ENCODE results near the gene ETV3. TPM values are rescaled to one million over a fixed set of nuclear protein-coding genes. Genes with fewer than 3 reads are reported as not detected.

ETV3 gene
- total RNA-seq, 1 donor from 2014 or later, result 19.5 TPM

GRCh38 chr1:157096881-157097280, 41.3 kb downstream of the ETV3 start:
- no peak overlapping the region for H3K27ac Mint-ChIP-seq
- no peak for DNase-seq (ENCODE audit: low spot score)
- no peaks in the 10 kb centered on the region for H3K36me3 ChIP-seq
- no peak overlapping the region for H3K4me3 ChIP-seq
- peaks cover 10% of the 10 kb centered on the region for H3K27me3 ChIP-seq
- H3K27ac ChIP-seq, result no peak overlapping the region
- H3K9ac ChIP-seq, result no peak overlapping the region
- H3K36me3 Mint-ChIP-seq, result no peaks in the 10 kb centered on the region
- no peaks in the 10 kb centered on the region for H3K9me3 Mint-ChIP-seq
- H3K9me3 ChIP-seq (ENCODE audit: low read depth), result no peaks in the 10 kb centered on the region
- peaks cover 11% of the 10 kb centered on the region for H3K4me1 ChIP-seq
- H3K79me2 ChIP-seq (ENCODE audit: low read depth), result no peaks in the 10 kb centered on the region
- peaks cover 16% of the 10 kb centered on the region for H3K4me1 Mint-ChIP-seq
- peaks cover 3% of the 10 kb centered on the region for H3K27me3 Mint-ChIP-seq (ENCODE audit: insufficient read depth, low read depth)
- peaks cover 19% of the 10 kb centered on the region for H3F3A ChIP-seq (ENCODE audit: low read depth)
- peaks cover 11% of the 10 kb centered on the region for H4K20me1 ChIP-seq (ENCODE audit: low read depth)
- no peak overlapping the region for H2AFZ ChIP-seq (replicated peaks)
- TF ChIP-seq EZH2 (IDR thresholded peaks at IDR 0.05) (no peak), EZH2phosphoT487 (IDR thresholded peaks at IDR 0.05) (no peak), CTCF (IDR thresholded peaks at IDR 0.05) (no peak)
- no peak overlapping the region for H3K4me3 Mint-ChIP-seq
- H3K4me2 ChIP-seq, result no peak overlapping the region

DNA sequence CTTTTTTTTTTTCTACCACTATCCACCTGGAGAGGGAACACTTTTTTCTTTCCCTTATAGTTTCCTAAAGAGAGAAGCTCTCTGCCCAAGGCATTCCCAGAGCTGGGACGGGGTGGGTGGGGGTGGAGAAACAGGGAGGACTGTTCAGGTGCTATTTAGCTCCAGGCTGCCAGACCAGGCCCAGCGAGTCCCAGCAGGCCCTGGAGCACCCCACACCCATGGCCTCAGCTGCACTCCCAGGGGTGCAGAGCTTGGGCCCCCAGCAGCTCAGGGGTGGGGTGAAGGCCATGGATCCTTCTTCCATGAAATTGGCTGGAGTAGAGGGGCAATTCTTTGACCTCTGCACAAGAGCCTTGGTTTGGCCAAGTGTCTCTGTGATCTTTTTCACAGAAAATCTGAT, 42.6 kb downstream of the ETV3 start:
- Histone ChIP-seq H3F3A (ENCODE audit: low read depth) (peaks cover 12% of the 10 kb centered on the region), H3K9ac (no peak overlapping the region), H3K27me3 (peaks cover 2% of the 10 kb centered on the region), H3K36me3 (no peaks in the 10 kb centered on the region), H3K4me2 (no peak overlapping the region), H3K4me3 (no peak overlapping the region), H4K20me1 (ENCODE audit: low read depth) (peaks cover 8% of the 10 kb centered on the region), H3K27ac (no peak overlapping the region), H3K79me2 (ENCODE audit: low read depth) (no peaks in the 10 kb centered on the region), H3K4me1 (peaks cover 11% of the 10 kb centered on the region), H2AFZ (replicated peaks) (no peak overlapping the region), H3K9me3 (ENCODE audit: low read depth) (no peaks in the 10 kb centered on the region)
- H3K27ac Mint-ChIP-seq, result no peak overlapping the region
- no peak for DNase-seq (ENCODE audit: low spot score)
- H3K27me3 Mint-ChIP-seq (ENCODE audit: insufficient read depth, low read depth), result peaks cover 6% of the 10 kb centered on the region
- no peak overlapping the region for H3K4me3 Mint-ChIP-seq
- H3K4me1 Mint-ChIP-seq, result peaks cover 17% of the 10 kb centered on the region
- H3K36me3 Mint-ChIP-seq, result no peaks in the 10 kb centered on the region
- no peaks in the 10 kb centered on the region for H3K9me3 Mint-ChIP-seq
- TF ChIP-seq EZH2phosphoT487 (IDR thresholded peaks at IDR 0.05) (no peak), CTCF (IDR thresholded peaks at IDR 0.05) (no peak), EZH2 (IDR thresholded peaks at IDR 0.05) (no peak)

DNA sequence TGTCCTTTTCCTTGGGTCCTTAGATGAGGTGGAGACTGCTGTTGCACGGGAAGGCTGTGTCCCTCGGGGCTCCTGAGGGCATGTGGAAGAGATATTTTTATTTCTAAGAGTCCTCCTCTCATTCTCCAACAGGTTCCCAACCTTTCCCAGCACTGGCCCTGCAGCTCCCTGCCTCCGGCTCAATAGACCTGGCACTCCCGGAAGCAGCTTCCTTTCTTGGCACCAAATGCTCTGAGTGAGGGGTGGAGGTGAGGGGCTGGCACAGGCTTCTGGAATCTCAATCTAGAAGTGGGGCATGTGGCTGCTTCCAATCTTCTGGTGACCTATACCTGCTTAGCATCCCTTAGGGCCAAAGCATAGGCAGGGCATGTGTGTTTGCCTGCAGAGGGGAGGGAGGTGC, 43.1 kb downstream of the ETV3 start:
- H3K9me3 ChIP-seq (ENCODE audit: low read depth), result no peaks in the 10 kb centered on the region
- no peaks in the 10 kb centered on the region for H3K79me2 ChIP-seq (ENCODE audit: low read depth)
- no peaks in the 10 kb centered on the region for H3K9me3 Mint-ChIP-seq
- H3F3A ChIP-seq (ENCODE audit: low read depth), result peaks cover 9% of the 10 kb centered on the region
- H3K4me2 ChIP-seq, result no peak overlapping the region
- peaks cover 10% of the 10 kb centered on the region for H3K4me1 ChIP-seq
- H3K27me3 Mint-ChIP-seq (ENCODE audit: insufficient read depth, low read depth), result peaks cover 6% of the 10 kb centered on the region
- no peak for DNase-seq (ENCODE audit: low spot score)
- no peak overlapping the region for H3K9ac ChIP-seq
- no peak overlapping the region for H3K4me3 ChIP-seq
- no peaks in the 10 kb centered on the region for H3K27me3 ChIP-seq
- H3K27ac ChIP-seq, result no peak overlapping the region
- H3K27ac Mint-ChIP-seq, result no peak overlapping the region
- peaks cover 8% of the 10 kb centered on the region for H4K20me1 ChIP-seq (ENCODE audit: low read depth)
- H2AFZ ChIP-seq (replicated peaks), result no peak overlapping the region
- TF ChIP-seq EZH2 (IDR thresholded peaks at IDR 0.05), result no peak
- TF ChIP-seq EZH2phosphoT487 (IDR thresholded peaks at IDR 0.05), result no peak
- no peak for TF ChIP-seq CTCF (IDR thresholded peaks at IDR 0.05)
- peaks cover 21% of the 10 kb centered on the region for H3K4me1 Mint-ChIP-seq
- no peaks in the 10 kb centered on the region for H3K36me3 ChIP-seq
- H3K36me3 Mint-ChIP-seq, result no peaks in the 10 kb centered on the region
- H3K4me3 Mint-ChIP-seq, result no peak overlapping the region
